ENCODE data around the gene DGKB.

DNA sequence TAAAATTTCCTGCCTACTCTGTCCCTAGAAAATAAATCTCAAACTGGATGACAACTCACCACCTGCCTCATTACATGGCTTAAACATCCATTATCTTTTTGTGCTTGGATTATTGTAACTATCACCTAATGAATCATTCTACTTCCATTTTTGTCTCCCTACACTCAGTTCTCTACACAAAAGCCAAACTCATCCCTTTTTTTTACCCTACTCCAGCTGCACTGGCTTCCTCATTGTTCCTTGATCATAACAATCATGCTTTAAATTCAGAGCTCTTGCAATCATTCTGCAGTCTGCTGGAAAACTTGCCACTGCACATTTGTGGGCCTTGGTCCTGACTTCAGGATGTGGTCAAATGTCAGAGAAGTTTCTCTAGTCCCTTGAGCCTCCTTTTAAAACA is 280.0 kb downstream of the DGKB start:
- TF ChIP-seq, protein P1, sequence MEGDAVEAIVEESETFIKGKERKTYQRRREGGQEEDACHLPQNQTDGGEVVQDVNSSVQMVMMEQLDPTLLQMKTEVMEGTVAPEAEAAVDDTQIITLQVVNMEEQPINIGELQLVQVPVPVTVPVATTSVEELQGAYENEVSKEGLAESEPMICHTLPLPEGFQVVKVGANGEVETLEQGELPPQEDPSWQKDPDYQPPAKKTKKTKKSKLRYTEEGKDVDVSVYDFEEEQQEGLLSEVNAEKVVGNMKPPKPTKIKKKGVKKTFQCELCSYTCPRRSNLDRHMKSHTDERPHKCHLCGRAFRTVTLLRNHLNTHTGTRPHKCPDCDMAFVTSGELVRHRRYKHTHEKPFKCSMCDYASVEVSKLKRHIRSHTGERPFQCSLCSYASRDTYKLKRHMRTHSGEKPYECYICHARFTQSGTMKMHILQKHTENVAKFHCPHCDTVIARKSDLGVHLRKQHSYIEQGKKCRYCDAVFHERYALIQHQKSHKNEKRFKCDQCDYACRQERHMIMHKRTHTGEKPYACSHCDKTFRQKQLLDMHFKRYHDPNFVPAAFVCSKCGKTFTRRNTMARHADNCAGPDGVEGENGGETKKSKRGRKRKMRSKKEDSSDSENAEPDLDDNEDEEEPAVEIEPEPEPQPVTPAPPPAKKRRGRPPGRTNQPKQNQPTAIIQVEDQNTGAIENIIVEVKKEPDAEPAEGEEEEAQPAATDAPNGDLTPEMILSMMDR (IDR thresholded peaks at IDR 0.05), result no peak
- TF ChIP-seq POLR2A (IDR thresholded peaks at IDR 0.05), result no peak
